ENCODE data around the gene GABPB1.
"Not testable (repeated sequence)": the region's sequence is repeated elsewhere in the genome, so short reads cannot be mapped to it uniquely, and the experiment has no call there.

Gene GABPB1

DNA sequence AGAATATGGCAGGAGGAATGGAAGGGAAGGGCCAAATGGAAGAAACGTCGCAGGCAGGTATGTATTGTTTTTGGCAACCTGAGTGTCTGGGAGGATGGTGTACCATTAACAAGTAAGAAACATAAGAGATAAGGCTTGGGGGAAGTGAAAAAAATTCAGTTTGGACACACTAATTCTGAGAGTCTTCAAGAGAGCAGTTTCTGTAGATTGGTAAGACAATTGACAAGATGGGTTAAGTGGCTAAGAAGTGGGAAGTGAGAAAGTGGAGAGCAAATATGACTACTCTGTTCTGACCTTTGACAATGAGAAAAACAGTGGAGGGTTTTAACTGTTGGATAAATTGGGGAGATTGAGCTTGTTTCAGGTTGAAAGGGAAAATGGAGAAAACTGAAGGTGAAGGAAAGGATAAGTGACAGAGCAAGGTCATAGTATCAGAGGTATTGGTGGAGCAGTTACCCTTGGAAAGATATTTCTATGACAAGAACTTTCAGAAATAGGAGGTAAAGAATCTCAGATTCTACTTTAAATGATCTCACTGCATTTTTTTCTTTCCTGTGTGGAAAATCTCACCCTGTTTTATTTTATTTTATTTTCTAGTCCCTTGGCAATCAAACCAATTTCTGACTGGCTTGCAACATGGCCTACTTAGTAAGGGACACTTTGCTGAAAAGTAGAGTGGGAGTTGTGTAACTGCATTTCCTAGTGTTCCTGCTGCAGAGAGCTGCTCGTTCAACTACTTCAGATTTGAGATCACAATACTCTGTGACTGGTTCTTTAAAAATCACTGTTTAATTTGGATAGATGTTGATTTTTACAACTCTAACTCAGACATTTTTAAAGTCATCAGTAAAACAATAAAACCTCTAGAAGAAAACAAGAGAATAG is 23.1 kb upstream of the GABPB1 start:
- Histone ChIP-seq H2AFZ (ENCODE audit: low read length) (0 out of 2 replicates have a peak overlapping the region, but pooled peaks have one; percentile 18), H3K36me3 (ENCODE audit: insufficient read depth, low read length) (no peaks in the 10 kb centered on the region), H3K4me2 (ENCODE audit: low read depth, low read length, poor library complexity, severe bottlenecking) (no peak overlapping the region), H3K4me1 (ENCODE audit: insufficient read depth, low read length, poor library complexity, severe bottlenecking) (no peaks in the 10 kb centered on the region), H3K9ac (ENCODE audit: low read depth, low read length, poor library complexity, severe bottlenecking) (no peak overlapping the region), H3K9me3 (ENCODE audit: insufficient read depth, low read depth, low read length) (no peaks in the 10 kb centered on the region), H3F3A (ENCODE audit: low read depth) (no peaks in the 10 kb centered on the region), H3K79me2 (ENCODE audit: insufficient read depth, low read length) (no peaks in the 10 kb centered on the region), H3K4me3 (ENCODE audit: low read length, poor library complexity, severe bottlenecking) (no peak overlapping the region), H3K27me3 (ENCODE audit: insufficient read depth, low read length, poor library complexity, severe bottlenecking) (no peaks in the 10 kb centered on the region), H3K9me2 (replicated peaks; ENCODE audit: low read depth, low read length) (no peaks in the 10 kb centered on the region), H4K20me1 (ENCODE audit: insufficient read depth, low read length, poor library complexity, severe bottlenecking) (no peaks in the 10 kb centered on the region)
- TF ChIP-seq EZH2phosphoT487 (IDR thresholded peaks at IDR 0.05; ENCODE audit: borderline replicate concordance) (no peak), CTCF (conservative IDR thresholded peaks at IDR 0.05; ENCODE audit: low read length) (no peak)

DNA sequence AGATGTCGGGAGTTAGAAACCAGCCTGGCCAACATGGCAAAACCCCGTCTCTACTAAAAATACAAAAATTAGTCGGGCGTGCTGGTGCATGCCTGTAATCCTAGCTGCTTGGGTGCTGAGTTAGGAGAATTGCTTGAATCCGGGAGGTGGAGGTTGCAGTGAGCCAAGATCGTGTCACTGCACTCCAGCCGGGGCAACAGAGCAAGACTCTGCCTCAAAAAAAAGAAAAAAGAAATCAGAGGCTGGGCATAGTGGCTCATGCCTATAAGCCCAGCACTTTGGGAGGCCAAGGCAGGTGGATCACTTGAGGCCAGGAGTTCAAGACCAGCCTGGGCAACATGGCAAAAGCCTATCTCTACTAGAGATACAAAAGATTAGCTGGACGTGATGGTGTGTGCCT is 14.6 kb upstream of the GABPB1 start:
- H3K4me3 ChIP-seq (ENCODE audit: low read length, poor library complexity, severe bottlenecking); H3K9me3 ChIP-seq (ENCODE audit: insufficient read depth, low read depth, low read length); H3K36me3 ChIP-seq (ENCODE audit: insufficient read depth, low read length); H3K27me3 ChIP-seq (ENCODE audit: insufficient read depth, low read length, poor library complexity, severe bottlenecking); H3K9ac ChIP-seq (ENCODE audit: low read depth, low read length, poor library complexity, severe bottlenecking); H3K4me1 ChIP-seq (ENCODE audit: insufficient read depth, low read length, poor library complexity, severe bottlenecking); H4K20me1 ChIP-seq (ENCODE audit: insufficient read depth, low read length, poor library complexity, severe bottlenecking); H3F3A ChIP-seq (ENCODE audit: low read depth); H2AFZ ChIP-seq (ENCODE audit: low read length); H3K79me2 ChIP-seq (ENCODE audit: insufficient read depth, low read length); H3K4me2 ChIP-seq (ENCODE audit: low read depth, low read length, poor library complexity, severe bottlenecking); H3K9me2 ChIP-seq (replicated peaks; ENCODE audit: low read depth, low read length): not testable (repeated sequence)

GRCh38 chr15:50365971-50366370 is 11.0 kb upstream of the GABPB1 start:
- Histone ChIP-seq H3K36me3 (ENCODE audit: insufficient read depth, low read length) (no peaks in the 10 kb centered on the region), H2AFZ (ENCODE audit: low read length) (no peak overlapping the region), H3K9me3 (ENCODE audit: insufficient read depth, low read depth, low read length) (no peaks in the 10 kb centered on the region), H3K79me2 (ENCODE audit: insufficient read depth, low read length) (no peaks in the 10 kb centered on the region), H3F3A (ENCODE audit: low read depth) (no peaks in the 10 kb centered on the region), H3K4me3 (ENCODE audit: low read length, poor library complexity, severe bottlenecking) (no peak overlapping the region), H3K27me3 (ENCODE audit: insufficient read depth, low read length, poor library complexity, severe bottlenecking) (no peaks in the 10 kb centered on the region), H4K20me1 (ENCODE audit: insufficient read depth, low read length, poor library complexity, severe bottlenecking) (no peaks in the 10 kb centered on the region), H3K9ac (ENCODE audit: low read depth, low read length, poor library complexity, severe bottlenecking) (no peak overlapping the region), H3K9me2 (replicated peaks; ENCODE audit: low read depth, low read length) (no peaks in the 10 kb centered on the region), H3K4me2 (ENCODE audit: low read depth, low read length, poor library complexity, severe bottlenecking) (no peak overlapping the region), H3K4me1 (ENCODE audit: insufficient read depth, low read length, poor library complexity, severe bottlenecking) (no peaks in the 10 kb centered on the region)
- TF ChIP-seq EZH2phosphoT487 (IDR thresholded peaks at IDR 0.05; ENCODE audit: borderline replicate concordance) (no peak), CTCF (conservative IDR thresholded peaks at IDR 0.05; ENCODE audit: low read length) (no peak)

DNA sequence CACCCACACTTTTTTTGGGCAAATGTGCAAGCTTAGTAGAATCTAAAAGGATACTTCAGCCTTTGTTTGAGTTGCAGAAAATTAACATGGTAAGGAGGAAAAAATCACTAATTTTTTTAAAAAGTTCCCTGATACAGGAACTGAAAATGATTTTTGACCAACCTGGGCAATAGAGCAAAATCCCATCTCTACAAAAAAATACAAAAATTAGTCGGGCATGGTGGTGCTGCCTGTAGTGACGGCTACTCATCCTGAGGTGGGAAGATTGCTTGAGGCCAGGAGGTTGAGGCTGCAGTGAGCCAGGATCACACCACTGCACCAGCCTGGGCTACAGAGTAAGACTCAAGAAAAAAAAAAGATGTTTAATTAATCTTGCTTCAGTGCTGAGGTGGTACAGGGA is 10.6 kb upstream of the GABPB1 start:
- H3K79me2 ChIP-seq (ENCODE audit: insufficient read depth, low read length), result no peaks in the 10 kb centered on the region
- H3K4me3 ChIP-seq (ENCODE audit: low read length, poor library complexity, severe bottlenecking), result no peak overlapping the region
- no peak overlapping the region for H3K4me2 ChIP-seq (ENCODE audit: low read depth, low read length, poor library complexity, severe bottlenecking)
- no peaks in the 10 kb centered on the region for H3F3A ChIP-seq (ENCODE audit: low read depth)
- H2AFZ ChIP-seq (ENCODE audit: low read length), result no peak overlapping the region
- no peaks in the 10 kb centered on the region for H3K27me3 ChIP-seq (ENCODE audit: insufficient read depth, low read length, poor library complexity, severe bottlenecking)
- H3K9me3 ChIP-seq (ENCODE audit: insufficient read depth, low read depth, low read length), result no peaks in the 10 kb centered on the region
- H4K20me1 ChIP-seq (ENCODE audit: insufficient read depth, low read length, poor library complexity, severe bottlenecking), result no peaks in the 10 kb centered on the region
- no peaks in the 10 kb centered on the region for H3K4me1 ChIP-seq (ENCODE audit: insufficient read depth, low read length, poor library complexity, severe bottlenecking)
- TF ChIP-seq EZH2phosphoT487 (IDR thresholded peaks at IDR 0.05; ENCODE audit: borderline replicate concordance), result no peak
- no peak for TF ChIP-seq CTCF (conservative IDR thresholded peaks at IDR 0.05; ENCODE audit: low read length)
- no peak overlapping the region for H3K9ac ChIP-seq (ENCODE audit: low read depth, low read length, poor library complexity, severe bottlenecking)
- H3K9me2 ChIP-seq (replicated peaks; ENCODE audit: low read depth, low read length), result no peaks in the 10 kb centered on the region
- H3K36me3 ChIP-seq (ENCODE audit: insufficient read depth, low read length), result no peaks in the 10 kb centered on the region

Measured in Loucy (cell line).